NCI-H1436 (cell line): ENCODE measurements around the gene EEFSEC.
A peak's percentile ranks its signal among the peaks of the same experiment; 100 is the strongest.

ENCODE experiments used
- DNase-seq: peaks from one replicate; lab custom pipeline; 2025; lab: John Stamatoyannopoulos, UW

EEFSEC gene, protein sequence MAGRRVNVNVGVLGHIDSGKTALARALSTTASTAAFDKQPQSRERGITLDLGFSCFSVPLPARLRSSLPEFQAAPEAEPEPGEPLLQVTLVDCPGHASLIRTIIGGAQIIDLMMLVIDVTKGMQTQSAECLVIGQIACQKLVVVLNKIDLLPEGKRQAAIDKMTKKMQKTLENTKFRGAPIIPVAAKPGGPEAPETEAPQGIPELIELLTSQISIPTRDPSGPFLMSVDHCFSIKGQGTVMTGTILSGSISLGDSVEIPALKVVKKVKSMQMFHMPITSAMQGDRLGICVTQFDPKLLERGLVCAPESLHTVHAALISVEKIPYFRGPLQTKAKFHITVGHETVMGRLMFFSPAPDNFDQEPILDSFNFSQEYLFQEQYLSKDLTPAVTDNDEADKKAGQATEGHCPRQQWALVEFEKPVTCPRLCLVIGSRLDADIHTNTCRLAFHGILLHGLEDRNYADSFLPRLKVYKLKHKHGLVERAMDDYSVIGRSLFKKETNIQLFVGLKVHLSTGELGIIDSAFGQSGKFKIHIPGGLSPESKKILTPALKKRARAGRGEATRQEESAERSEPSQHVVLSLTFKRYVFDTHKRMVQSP

DNA sequence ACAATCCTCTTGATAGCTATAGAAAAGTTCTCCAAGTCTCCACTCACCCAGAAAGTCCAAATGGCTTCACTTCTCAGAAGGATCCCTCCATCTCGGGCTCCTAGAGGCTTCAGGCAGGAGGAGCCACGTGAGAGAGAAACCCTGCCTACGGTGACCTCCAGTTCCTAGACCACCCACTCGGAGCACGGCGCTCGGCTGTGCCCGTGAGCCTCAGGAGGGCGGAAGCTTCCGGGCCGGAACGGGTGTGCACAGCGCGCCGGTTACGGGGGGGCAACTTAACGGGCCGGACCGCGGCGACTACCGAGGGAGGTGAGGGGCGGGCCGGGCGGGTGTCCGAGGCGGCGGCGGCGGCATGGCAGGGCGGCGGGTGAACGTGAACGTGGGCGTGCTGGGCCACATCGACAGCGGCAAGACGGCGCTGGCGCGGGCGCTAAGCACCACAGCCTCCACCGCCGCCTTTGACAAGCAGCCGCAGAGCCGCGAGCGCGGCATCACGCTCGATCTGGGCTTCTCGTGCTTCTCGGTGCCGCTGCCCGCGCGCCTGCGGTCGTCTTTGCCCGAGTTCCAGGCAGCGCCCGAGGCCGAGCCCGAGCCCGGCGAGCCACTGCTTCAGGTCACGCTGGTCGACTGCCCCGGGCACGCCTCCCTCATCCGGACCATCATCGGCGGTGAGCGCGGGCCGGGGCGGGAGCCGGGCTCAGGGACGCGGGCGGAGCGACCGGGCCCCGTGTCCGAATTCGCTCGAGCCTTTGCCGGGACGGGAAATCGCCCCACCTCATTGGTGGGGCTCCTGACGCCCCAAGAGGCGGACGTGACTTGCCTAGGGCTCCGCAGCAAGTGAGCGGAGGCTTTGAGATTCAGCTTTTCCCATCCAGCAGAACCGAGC is at the start of gene EEFSEC:
EEFSEC (plus strand) TSS at position 326 of the 886 bp plus-strand sequence; CDS start at position 353, 27 bp downstream.
- peak; percentile 80 for DNase-seq

DNA sequence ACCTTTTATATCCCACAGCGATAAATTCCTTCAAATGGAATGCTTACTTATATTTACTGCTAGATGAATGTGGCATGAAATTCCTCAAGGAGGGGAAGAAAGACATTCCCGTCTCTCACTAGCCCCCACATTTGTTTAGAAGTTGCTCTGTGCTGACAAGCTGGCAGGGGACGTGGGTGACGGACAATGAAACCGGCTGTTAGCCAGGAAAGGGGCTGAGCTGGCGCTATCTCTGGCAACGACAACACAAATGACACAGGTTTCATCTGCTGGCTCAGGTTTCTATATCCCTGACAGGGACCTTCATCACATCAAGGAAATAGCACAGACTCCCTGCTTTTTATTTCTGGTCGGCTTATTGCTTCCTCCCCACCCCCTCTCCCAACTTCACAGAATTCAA is 45.4 kb upstream of the EEFSEC start:
- DNase-seq: no peak

DNA sequence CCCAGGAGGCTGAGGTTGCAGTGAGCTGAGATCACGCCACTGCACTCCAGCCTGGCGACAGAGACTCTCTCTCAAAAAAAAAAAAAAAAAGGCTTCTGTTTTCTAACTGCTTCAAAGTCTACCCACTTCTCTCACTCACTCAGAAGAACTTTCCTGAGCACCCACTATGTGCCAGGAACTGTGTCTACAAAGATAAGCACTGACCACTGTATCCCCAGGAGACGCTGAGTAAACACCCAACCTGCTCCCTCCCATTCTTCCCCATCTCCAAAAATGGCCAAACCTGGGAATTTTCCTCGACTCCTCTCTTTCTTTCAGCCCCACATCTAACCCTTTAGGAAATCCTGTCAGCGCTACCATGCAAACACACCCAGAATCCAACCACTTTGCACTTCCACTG is 42.1 kb upstream of the EEFSEC start:
- DNase-seq: no peak

DNA sequence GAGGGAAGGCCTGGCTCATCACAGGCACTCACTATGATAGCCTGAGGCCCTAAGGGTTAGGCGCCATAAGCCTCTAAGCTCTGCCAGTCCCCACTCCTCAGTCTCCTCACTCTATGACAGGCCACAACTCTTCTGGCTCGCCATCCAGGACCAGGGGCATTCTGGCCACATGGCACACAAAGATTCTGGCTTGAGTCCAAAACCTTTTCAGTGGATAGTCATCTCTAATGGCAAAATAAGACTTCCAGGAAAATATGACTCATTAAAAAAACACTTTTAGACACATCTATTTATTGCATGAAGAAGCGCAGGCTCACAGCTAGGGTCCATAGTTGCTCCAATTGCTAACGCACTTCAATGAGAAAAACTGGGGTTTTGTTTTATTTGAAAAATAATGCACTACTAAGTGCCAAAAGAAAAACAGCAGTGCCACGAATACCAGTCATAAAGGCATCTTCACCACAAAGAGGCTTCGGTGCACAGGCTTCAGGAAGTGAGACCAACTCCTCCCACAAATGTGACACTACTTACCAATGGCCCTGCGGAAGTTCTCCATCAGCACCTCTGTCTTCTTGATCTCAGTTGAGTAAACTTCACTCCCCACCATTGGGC is 40.8 kb upstream of the EEFSEC start:
- DNase-seq: no peak

DNA sequence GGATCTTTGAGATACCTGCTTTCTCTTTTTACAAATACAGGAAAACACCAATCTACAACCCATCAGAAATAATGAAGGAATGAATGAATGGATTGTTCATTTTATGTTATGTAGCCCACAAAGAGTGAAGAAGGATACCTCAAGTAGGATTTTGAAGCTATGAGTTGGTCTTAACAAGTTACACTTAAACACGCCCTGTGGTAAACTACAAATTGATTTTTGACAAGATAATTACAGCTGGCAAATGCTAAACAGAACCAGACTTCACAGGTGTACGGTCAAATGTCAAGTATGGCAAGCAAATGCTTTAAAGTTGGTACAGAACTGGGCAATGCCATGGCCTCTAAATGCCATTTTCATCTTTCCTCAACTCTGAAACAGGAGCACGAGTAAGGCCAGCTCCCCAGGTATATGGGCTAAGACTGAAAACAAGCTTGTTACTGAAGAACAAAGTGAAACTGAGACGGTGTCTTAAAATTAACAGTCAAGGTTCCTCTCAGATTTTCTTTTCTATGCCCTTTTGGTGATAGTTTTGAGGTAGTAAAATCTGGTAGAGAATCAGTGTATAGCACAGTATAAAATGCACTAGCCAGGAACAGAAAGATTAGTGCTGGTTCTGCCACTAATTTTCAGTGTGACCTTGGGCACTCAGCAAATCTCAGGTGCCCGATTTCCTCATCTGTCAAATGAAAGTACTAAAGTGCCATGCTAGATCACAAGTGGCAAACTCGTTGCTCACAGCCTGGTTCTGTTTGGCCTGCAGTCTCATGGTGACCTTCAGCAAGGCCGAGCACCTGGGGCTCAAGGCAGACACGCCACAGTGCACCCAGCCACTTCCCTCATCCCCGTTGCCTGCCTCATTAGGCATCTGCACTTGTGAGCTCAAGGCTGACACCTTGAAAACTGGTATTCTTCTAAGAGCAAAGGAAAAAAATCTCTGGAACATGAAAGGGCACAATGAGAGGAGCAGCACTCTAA is 39.2 kb upstream of the EEFSEC start:
- no peak for DNase-seq

DNA sequence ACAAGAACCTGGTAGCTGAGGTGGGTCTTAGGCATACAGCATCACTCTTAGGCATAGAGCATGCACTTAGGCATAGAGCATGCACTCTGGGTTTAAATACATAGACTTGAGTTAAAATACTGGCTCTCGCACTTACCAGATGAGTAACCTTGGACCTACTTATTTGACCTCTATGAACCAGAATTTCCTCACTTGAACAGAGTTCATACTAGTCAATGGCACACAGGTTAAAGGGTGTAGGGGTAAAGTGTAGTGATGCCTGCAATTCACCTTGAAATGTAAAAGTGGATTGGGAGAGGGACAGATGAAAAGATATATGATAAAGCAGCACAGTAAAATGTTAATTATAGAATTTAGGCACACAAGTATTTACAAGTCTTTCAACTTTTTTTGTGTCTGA is 31.3 kb upstream of the EEFSEC start:
- DNase-seq: no peak

DNA sequence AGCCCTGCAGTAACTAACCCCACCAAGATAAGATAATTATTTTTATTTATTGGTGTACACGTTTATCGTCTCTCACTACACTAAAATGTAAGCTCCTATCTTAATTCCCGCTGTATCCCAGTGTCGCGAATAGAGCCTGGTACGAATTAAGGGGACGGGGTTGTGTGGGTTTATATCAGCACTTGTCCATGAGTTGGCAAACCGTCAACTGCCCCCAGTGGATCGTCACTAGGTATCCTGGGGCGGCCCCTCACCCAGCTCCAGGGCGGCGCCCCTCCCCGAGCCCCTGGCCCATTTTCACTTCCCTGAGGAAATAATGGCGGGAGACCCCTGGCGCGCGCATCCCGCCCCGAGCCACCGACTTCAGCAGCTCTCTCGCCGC is 30.1 kb upstream of the EEFSEC start:
- DNase-seq: no peak

DNA sequence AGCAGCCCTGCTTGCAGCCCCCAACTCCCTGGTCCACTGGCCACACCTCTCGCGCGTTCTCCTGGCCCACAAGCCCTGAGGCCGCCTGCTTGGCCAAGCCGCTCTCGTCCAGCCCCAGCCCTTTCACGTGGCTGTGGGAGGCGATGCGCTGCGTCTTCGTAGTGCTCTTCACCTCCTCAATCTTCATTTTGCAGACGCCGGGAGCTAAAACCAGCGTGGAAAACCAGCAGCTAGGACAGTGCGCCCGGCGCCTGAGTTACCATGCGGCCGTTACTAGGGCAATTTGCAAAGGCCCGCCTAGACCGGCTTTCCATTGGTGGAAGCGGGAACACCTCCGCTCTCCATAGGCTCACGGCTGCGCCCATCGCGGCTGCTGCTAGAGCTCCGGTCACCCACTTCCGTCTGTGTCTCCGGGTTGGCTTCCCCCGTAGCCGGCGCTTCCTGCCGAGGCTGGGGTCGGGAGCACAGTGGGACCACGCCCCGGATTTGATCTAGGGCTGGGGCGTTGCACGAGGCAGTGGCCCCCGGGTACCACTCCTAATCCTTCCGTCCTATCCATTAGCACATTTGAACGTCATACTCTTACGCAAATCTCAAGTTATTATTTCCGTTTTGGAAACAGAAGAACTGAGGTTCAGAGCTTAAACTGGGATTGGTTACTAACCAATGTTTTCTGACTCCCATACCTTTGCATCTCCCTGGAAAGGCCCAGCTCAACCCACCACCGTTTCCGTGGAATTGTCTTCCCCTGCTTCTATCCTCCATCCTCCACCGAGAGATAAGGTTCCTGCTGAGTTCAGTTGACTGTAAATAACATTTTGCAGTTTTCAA is 29.5 kb upstream of the EEFSEC start, which contains the start of gene RUVBL1:
RUVBL1 (minus strand) TSS at position 275 of the 831 bp plus-strand sequence; CDS start at position 187, 88 bp downstream.
- peak; percentile 99 for DNase-seq

DNA sequence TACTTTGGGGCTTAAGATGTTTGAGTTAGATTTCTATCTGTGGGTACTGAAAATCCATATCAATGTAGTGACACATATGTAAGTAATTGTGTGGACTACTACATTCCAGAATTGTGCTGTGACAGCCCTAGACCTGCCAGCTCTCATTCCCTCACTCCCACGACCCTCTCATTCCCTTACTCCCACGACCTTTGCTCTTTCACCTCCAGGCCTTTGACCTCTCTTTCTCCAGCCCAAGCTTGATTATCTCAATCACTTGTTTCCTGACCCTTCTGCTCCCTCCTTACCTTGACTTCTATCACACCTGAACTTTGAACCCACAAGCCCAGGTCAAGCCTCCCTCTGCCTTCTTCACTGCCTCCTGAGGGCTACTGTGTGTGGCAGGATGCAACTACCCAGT is 26.0 kb upstream of the EEFSEC start:
- no peak for DNase-seq

DNA sequence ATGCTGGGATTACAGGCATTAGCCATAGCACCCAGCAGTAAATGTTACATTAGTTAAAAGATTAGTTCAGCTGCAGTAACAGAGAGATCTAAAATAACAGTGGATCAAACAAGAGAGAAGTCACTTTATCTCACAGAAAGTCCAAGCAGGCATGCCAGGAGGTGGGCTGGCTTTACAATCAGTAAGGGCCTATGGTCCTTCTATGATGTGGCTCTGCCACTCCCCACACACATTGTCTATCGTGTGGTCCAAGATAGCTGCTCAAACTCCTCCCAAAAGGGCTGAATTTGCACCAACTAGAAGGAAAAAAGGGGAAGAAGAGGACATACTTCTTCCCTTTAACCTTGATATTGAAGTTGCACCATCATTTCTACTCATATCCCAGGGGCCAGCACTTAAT is 25.0 kb upstream of the EEFSEC start:
- no peak for DNase-seq

DNA sequence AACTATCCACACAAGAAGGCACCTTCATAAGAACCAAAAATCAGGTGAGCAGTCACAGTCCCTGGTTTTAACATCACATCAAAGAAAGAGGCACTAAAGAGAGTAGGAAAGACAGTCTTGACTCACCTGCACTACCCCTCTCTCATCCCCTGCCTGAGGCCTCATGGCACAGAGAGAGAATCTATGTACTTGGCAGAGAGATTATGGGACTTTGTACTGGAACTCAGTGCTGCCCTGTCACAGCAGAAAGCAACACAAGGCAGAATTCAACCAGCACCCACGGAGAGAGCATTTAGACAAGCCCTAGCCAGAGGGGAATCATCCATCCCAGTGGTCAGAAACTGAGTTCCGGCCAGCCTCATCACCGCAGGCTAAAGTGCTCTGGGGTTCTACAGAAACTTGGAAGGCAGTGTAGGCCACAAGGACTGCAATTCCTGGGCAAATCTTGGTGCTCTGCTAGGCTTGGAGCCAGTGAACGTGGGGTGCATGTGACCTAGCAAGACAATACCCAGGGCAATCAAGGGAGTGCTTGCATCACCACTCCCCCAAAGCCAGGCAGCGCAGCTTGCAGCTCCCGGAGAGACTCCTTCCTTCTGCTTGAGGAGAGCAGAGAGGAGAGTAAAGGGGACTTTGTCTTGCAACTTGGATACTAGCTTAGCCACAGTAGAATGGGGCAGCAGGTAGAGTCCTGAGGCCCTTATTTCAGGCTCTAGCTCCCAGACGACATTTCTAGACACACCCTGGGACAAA is 21.2 kb upstream of the EEFSEC start:
- DNase-seq: no peak

DNA sequence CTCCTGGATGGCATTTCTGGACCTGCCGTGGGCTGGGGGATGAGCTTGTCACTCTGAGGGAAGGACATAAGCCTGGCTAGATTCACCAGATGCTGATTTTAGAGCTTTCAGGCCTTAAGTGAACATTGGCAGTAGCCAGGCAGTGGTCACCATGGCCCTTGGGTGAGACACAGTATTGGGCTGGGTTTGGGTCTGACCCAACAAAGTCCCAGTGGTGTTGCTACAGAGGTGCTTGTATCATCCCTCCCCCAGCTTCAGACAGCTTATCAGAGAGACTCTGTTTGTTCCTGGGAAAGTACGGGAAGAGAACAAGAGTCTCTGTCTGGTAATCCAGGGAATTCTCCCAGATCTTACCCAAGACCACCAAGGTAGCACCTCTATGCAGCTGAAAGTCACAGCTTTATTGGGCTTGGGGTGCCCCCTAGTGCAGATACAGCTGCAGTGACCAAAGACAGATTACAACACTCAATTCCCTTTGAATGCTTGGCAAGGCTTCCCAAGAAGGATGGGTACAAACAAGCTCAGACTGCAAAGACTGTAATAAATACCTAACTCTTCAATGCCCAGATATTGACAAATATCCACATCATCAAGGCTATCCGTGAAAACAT is 19.9 kb upstream of the EEFSEC start:
- DNase-seq: peak; percentile 11

DNA sequence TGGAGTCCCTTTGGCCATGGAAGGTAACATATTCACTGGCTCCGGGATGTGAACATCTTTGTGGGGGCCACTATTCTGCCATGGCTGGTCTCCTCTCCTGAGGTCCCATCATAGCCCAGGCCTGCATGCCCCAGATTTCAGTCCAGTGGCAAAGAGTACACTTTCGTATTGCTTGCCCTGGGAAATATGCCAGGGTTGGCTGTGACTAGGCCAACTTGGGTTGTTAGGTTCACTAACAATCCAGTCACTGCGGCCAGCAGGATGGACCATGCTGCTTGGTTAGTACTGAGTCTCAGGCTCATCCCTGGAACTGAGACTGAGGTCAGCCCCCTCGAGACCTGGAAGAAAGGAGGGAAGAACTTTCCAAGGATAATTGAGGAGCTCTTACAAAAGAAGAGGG is 9.8 kb upstream of the EEFSEC start:
- no peak for DNase-seq

DNA sequence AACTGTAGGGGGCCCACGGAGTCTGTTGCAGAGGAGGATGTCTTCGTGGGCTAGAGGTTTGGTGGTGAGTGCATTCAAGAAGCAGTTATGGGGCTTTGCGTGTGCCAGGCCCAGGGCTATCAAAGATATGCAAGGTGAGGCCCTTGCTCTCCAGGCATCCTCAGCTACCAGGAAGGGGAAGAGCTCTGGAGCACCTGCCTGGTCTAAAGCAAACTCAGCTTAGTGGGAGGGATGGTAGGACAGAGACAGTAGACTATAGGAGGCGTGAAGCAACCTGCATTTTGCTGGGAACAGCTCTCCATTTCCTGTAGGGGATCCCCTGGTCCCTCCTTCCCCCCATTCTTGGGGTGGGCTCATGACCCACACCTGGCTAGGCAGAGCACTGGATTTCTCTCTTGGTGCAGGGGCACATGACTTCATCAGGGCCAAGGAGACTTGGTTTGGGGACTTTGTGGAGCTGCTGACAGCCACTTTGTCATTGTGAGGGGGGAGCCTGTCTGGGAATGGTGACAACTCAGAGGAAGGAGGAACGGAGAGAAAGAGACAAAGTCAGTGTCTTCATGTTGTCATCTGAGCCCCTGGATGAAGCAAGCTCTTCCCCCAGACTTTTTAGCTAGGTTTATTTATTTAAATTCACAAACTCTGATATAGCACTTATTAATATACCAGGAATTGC is 8.6 kb upstream of the EEFSEC start:
- DNase-seq: no peak

DNA sequence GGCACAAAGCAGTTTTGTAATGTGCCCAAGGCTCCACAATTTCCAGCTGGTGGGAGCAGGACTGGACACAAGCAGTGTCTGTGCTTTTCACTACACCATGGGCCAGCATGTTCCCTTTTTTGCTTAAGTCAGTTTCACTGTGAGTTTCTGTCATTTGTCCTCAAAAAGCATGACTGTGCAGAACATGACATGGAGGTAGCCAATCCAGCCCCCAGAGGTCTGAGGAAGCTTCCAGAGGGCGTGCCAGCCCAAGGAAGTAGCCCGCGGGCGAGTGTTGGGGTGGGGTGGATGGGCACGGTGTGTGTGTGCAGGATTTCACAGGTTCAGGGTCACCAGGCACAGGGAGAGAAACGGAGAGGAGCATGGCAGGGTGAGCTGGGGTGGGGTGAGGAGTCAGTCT is 8.0 kb upstream of the EEFSEC start:
- DNase-seq: no peak

DNA sequence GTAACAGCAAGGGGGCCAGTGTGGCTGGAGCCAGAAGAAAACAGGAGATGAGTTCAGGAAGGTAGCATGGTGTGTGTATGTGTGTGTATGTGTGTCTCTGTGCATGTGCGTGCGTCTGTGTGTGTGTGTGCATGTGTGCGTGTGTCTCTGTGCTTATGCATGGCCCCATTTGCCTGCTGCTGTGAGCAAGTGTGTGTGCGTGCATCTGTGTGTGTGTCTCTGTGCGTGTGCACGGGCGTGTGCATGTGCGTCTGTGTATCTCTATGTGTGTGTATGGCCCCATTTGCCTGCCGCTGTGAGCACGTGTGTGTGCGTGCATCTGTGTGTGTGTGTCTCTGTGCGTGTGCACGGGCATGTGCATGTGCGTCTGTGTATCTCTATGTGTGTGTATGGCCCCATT is 7.1 kb upstream of the EEFSEC start:
- no peak for DNase-seq

DNA sequence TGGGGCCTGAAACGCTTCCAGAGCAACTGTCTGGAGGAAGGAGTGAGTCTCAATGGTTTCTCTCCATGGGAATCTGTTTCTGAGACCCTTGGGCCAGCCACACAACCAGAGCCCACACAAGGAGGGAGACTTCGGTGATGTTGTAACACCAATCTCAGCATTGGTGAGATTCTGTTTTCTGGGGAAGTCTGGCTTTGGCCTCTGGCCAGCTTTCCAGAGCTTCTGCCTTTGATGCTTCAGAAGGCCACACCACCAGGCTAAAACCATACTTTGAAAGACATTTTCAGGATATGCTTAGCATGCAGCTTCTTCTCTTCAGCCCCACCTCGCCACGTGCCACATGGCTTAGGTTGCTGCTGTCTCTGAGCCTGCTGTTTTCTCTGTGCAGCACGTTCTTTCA is 3.6 kb upstream of the EEFSEC start:
- DNase-seq: no peak

DNA sequence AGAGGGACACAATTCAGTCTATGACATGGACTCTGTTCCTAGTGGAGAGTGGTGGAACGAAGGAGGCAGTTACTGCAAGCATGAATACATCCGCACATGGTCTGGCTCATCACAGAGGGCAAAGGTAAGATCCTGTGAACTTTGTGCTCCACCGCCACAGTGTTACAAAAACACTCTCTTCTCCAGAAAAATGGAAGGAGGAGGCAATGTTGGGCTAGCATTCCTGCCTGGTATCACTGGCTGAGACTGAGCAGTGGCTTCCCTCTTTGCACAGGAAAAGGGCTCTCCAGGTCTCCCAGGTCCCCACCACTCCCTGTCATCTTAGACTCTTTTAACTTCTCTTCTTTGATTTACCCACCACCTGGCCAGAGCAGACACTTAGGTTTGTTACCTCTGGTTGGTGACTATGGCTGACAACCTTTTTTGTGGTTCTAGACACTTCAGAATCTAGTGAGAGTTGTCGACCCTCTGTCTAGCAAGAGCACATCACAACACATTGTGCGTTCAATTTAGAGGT is 1.5 kb upstream of the EEFSEC start:
- DNase-seq: no peak
